Endothelial cell of coronary artery (primary cell): ENCODE measurements around the gene ROPN1. TPM values are rescaled to one million over a fixed set of nuclear protein-coding genes. Genes with fewer than 3 reads are reported as not detected.

ENCODE experiments used
- total RNA-seq: library from RNA; depleted of rRNA; stranded (reverse); fragments of >200 nt; gene quantifications from 2 replicates; pipeline ENCODE4 v1.2.3, GENCODE V29; 2014

ROPN1 gene
- total RNA-seq: not detected in 2 replicates

DNA sequence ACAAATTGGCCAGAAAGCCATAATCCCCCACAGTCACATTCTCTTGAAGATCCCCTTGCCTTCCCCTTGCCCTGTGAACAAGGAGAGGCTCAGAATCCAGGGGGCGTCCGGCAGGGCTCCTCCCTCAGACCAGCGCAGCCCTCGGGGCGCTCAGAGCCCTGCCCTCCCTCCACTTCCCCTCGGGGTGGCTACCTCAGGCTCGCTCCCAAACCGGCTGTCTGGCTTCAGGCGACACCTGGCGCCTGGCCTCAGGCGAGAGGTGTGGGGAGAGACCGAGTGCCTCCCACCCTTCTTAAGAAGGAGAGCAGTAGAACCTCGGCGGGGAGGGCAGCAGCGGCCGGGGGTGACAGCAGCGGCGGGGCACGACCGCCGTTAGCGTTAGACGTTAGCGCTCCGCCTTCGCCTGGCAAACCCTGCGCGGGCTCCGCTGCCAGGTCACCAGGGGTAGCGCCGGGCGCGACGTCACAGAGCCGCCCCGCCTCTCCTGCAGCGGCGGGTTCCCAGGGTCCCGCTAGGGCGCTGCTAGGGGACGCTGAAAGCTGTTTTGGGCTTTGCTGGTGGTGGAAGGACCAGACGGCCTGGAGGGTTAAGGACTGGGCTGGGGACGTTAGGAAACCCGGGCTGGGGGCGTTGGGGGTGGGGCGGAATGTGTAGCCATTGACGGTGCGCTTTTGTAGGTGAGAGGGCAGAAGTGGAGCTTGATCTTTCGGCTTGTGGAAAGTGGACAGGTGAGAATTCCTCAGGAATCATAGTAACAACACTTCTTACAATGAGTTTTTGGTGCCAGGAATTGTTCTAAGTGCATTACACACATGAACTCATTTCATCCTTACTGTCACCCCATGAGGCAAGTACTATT is at the start of gene ROPN1:
Gene ROPN1 (minus strand): TSS at position 395 of the 859 bp plus-strand sequence. CDS start 11,643 bp downstream, outside the sequence.

DNA sequence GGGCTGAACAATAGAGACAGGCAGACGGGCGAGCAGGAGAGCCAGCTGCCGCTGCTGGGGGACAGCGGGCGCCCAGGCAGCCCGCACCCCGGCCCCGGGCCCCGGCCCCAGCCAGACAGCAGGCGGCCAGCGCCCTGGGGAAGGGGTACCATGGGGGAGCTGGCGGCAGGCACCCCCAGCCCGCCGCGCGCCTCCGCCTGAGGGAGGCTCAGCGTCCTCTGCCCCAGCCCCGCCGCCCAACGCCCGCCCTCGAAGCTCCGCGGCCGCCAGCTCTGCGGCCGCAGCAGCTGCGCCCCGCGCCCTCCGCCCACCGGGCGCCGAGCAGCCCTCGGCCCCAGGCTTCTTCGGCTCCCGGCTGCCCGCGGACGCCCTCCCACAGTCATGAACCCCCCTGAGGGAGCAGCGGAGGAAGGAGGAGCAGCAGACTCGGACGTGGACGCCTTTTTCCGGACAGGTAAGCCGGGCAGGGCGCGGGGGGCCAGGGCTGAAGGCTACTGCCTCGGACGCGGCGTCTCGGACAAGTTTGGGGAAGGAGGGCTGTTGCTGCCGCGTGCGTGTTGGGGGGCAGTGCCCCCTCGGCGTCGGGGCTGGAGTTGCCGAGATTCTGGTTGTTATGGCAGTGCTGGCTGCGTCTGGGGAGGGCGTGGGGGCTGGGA is 41.6 kb upstream of the ROPN1 start, which contains the start of gene KALRN:
Gene KALRN (plus strand): TSS at position 10 of the 656 bp plus-strand sequence.

DNA sequence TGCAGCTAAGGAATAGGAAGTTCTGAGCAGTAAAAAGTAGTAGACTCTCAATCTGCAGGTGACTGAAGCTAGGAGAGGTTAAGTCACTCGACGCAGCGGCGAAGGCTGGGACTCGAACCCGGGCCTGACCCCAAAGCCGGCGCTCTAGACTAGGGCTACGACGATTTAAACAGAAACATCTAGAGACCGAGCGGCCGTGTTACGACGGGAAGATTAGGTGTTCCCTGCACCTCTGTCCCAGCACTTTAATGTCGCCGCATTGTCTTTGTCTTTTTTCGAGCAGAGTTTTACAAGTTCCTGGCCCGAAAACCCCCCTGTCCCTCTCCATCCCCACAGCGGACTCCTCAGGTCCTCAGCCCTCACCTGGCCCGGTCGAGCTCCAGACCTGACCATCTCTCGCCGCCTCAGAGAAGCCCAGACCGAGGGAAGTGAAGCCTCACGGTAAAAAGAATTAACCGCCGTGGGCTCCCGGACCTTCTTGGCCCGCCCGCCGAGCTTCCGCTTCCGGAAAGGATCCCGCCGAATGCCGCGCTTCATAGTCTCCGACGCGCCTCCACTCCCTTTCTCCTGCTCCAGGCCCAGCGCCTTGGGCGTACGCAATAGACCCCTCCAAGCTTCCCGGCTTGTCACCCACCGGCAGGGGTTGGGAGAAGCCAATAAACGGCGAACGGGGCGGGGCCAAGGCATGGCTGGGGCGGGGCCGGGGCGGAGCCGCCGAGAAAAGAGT is 31.0 kb downstream of the ROPN1 start, which contains the start of gene CCDC14:
Gene CCDC14 (minus strand): TSS at position 449 of the 727 bp plus-strand sequence. CDS start 56 bp downstream, at position 393.

Other genes starting within 250 kb of the ROPN1 start
- 15.1 and 30.8 TPM in 2 replicates for gene MYLK, start 107.8 kb downstream of the ROPN1 start, total RNA-seq
- 21.2 and 22.0 TPM in 2 replicates for gene CCDC14, start 30.9 kb downstream of the ROPN1 start, total RNA-seq
- gene KALRN, start 41.2 kb upstream of the ROPN1 start, total RNA-seq: 14.7 and 16.8 TPM in 2 replicates